Adrenal gland (tissue), 5 donors: ENCODE results near the gene LRRC8E.
A peak's percentile ranks its signal among the peaks of the same experiment; 100 is the strongest.

Source experiments
- CTCF ChIP-seq, 6 experiments: fragments of 450-650 bp in 4 of 6; fragments of 200-600 bp in 2 of 6; sonication (generic) in 1 of 6; IDR thresholded peaks; 1 replicate in 5 of 6; 2 replicates in 1 of 6; pipeline versions ENCODE4 v1.5.1 to v1.8.0; 2016 to 2021; ENCODE audit warnings: antibody characterized with exemption in 6 of 6, mild to moderate bottlenecking in 2 of 6, moderate library complexity in 1 of 6
- POLR2A ChIP-seq, 2 donors: fragments of 450-650 bp; IDR thresholded peaks; one replicate each; pipeline ENCODE4 v1.6.1; 2017; ENCODE audit warnings: antibody characterized with exemption in 2 of 2, mild to moderate bottlenecking in 2 of 2, moderate library complexity in 1 of 2
- donor health status: DM: no; HTN: no; CAD: no.

- TF ChIP-seq CTCF (IDR thresholded peaks at IDR 0.05), result peak in 3 of 6 experiments; percentile 7 to 31 (median 18)
- peak in 1 of 2 donors; percentile 67 for TF ChIP-seq POLR2A (IDR thresholded peaks at IDR 0.05)
These were observed 37.9 kb downstream of the LRRC8E start, which contains the start of gene CTXN1 for GRCh38 chr19:7926021-7926726.
